Amniotic stem cell (primary cell): Measurements from ENCODE around the gene ANKRD33B.
"Not testable (repeated sequence)": the region's sequence is repeated elsewhere in the genome, so short reads cannot be mapped to it uniquely, and the experiment has no call there.

Source experiments
- DNase-seq: peaks from one replicate; lab custom pipeline; 2025; lab: John Stamatoyannopoulos, UW

Gene ANKRD33B

DNA sequence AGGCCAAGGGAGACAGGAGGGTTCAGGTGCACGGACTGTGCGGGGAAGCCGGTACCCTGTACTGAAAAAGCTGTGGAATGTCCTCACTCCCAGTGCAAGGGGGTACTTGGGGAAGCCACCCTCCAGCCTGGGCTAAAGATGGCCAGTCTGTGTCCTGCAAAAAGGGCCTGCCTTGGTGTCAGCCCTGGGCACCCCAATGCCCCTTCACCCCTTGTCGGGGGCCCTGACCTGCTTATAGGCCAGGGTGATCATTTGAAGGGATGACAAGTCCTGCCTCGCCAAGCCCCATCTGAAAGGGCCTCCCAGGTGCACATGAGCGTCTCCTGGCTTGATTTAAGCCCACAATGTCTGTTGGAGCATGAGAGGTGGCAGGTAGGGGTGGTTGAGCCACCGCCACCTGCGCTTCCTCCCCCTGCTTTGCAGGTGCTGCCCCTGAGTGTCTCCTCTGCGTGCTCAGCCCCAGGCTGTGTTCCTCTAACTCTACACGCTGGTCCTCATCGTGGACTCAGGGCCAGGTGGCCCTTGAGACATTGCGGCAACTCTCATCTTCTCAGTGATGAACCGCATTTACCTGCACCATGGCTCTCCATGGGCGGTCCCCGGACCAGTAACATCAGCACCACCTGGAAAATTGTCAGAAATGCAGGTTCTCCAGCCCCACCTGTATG, 97.0 kb downstream of the ANKRD33B start:
- DNase-seq = no peak

DNA sequence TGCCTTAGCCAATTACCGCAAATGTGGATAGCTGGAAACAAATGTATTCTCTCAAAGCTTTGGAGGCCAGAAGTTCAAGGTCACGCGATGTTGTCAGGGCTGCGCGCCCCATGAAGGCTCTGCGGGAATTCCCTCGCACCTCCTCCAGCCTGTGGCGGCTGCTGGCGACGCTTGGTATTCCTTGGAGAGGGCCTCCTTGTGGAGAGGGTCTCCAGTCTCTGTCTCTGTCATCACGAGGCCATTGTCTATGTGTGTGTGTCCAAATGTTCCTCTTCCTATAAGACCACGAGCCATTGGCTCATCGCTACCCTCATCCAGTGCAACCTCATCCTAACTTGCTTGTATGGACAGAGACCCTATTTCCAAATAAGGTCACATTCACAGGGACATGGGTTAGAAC, 97.5 kb downstream of the ANKRD33B start:
- no peak for DNase-seq

DNA sequence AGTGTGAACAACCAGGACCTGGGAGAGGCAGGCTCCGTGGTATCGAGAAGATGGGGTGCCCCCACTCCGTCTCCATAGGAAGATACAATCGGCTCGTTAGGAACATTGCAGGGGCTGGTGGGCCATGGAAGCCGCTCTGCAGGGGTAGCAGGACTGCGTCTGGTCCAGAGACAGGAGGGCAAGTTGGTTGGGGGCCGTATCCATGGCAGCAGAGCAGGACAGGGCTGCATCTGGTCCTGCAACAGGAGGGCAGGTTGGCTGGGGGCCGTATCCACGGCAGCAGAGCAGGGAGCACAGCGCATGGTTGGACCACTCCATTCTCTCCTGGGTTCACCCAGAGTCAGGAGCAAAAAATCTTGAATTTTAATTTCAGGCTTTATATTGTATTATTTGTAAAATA, 98.2 kb downstream of the ANKRD33B start:
- DNase-seq = no peak

DNA sequence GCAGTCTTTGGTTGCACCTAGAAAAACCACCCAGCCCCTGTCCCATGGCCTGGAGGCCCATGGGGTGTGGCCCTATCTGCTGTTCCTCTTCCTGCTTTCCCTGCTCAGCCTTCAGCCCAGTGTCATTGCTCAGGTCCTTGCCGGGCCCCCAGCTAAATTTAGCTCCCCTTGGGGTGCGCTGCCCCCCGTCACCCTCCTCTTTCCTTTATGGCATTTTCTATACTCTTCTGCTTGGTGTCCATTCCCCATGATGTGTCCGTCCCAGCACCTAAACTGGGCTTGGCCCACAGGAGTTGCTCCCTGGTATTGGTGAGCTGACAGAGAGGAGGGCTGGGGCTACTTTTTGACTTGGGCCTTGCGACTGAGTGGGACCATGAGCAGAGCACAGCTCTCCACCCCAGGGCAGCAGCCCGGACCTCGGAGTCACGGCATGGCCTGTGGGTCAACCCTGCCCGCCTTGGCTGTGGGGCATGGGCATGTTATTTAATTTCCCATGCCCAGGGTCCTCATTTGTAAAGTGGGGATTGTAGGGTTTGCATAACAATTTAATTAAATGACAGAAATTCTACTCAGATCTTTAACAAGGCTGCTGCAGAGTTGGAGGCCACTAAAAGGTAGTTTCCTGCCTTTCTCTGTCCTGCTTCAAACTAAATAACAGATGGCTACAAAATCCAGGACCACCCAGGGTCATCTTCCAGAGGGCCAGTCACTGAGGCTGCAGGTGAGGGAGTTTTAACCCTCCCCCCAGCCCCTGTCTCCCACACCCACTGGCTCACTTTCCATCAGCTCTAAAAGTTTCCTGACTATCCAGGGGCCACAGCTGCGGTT, 99.0 kb downstream of the ANKRD33B start:
- no peak for DNase-seq

DNA sequence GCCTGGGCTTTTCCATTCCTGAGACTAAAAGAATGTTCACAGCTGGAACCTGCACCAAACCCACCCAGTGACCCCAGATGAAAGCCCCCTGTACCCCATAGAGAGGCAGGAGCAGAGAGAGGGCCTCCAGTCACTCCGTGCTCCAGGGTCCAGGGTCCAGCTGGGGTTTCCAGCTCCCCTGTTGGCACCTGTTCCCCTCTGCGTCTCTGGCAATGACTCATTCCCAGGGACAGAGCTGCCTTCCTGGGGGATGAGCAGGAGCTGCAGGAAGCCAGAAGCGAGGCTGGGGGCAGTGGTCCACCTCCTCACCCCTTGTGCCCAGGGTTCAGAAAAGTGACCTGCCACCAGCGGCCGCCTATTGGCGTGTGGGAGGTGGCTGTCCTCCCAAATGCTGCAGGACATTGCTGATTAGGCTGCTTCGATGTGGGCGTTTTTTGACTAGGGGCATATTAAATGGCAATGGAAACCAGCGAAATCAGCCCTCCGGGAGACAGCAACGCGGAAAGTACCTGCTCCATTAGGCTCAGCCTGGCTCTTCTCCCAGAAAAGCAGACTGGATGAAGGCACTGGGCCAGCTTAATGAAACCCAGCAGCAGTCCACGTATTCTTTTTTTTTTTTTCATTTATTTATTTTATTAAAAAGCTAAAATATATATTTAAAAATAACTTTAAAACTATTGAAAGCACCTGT, 99.8 kb downstream of the ANKRD33B start:
- no peak for DNase-seq

DNA sequence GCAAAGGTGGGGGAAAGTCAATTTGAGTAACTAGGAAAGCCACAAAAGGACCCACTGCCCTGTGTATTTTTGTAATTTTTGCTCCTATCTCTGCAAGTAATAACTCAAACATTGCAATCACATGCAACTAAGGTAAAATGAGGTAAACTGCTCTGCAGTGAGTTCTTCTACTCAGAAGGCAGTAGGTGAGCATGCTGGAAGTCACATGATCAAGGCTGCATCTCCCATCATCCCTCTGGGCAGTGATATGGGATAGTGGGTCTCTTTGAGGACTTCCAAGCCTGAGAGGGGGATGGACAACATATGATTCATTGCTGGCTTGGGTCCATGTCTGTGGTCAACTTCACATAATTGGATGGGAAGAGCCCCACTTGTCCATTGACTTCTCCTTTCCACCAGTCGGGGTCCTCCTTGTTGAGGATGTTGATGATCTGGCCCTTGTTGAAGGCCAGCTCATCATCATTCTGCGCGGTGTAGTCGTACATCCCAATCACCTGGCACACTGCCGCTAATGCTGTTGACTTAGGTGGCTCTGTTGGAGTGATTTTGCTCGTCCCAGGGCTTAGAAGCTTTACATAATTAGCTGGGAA, 100.4 kb downstream of the ANKRD33B start:
- DNase-seq = not testable (repeated sequence)

DNA sequence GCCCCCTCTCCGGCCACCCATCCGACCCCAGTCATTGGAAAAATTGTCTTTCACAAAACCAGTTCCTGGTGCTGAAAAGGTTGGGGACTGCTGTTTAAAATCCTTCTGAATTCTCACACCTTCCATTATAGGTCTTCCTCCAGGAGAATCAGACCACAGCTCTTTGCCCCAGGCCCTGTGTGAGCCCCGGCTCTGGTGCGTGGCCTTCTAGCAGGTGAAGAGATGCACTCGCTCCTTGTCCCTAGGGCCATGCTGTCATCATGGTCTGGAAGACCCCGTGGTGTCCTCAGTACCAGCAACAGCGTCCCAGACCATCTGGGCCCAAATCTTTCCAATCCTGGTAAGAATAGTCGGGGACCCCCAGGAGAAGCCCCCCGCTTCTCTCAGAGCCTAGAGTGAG, 101.9 kb downstream of the ANKRD33B start:
- no peak for DNase-seq

DNA sequence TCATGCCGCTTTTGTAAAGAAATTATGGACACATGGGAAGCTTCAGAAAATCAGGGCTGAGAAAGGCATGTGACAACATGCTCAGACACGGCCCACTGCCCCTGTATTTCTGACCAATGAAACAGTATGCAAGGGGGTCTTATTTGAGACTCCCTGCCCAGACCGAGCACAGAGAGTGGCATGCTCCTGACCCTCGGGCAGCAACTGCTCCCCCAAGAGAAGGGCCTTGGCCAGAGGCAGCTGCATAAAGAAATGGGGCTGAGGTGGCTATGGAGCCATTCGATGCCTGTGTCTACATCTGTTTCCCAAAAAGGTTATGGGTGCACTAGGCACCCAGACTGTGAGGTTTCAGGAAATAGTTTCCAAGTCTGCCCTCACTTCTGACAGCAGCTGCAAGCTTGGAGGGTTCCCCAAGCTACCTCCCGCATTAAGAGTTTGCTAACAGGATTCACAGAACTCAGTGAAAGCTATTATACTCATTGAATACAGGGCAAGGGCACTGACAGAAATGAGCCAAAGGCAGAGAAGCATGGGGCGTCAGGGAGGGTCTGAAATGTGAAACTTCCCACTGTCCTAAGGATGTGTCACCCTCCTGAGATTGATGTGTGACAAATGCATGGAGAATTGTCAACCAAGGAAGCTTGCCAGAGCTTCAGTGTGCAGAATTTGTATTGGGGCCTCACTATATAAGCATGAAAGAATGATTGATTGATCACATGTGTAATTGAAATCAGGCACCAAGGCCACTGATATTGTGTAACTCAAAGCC, 102.8 kb downstream of the ANKRD33B start:
- DNase-seq = no peak

DNA sequence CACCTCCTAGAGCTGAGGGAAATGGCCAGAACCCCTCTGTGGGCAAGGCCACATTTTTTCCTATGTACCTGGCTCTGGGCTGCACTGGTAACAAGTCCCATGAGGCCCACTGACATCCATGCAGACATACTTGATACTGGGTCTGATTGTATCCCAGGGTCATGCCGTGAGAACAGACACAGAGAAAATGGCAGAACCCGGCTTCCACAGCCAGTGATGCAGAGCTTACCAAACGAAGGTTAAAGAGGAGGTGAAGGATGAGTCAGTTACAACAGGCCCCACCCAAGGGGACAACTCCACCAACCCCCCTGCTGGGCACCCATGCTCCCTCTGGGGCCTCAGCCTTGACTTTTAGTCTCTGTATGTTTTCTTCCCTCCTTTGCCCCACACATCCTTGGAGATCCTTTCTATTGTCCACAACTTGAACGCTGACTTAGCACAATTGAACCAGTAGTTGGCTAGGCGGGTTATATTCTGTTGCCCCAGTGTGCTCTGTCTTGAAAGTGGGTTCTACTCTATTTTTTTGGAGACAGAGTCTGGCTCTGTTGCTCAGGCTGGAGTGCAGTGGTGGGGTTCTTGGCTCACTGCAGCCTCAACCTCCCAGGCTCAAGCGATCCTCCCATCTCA, 103.7 kb downstream of the ANKRD33B start:
- no peak for DNase-seq

DNA sequence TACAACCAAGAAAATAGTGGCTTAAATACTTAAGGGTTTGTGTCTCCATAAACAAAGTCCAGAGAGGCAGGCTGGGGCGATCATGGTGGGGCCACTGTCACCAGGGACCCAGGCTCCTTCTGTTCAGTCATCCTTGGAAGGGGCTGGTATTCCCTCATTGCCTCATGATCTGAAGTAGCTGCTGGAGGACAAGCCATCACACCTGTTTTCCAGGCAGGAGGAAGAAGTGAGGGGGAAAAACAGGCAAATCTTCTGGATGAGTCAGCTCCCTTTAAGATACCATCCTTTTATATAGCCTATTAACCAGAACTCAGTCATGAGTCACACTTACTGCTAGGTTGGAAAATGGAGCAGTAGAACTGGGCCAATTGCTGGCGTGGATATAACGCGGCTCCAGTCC, 104.8 kb downstream of the ANKRD33B start:
- no peak for DNase-seq

DNA sequence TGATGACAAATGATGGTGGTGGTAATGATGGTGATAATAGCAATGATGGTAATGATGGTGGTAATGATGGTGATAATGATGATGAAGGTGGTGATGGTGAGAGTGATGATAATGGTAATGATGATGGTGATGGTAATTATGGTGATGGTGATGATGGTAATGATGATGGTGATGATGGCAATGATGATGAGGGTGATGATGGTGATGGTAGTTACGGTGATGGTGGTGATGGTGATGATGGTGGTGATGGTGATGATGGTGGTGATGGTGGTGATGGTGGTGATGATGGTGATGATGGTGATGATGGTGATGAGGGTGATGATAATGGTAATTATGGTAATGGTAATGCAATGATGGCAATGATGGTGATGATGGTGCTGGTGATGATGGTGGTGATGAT, 106.1 kb downstream of the ANKRD33B start:
- DNase-seq = no peak

DNA sequence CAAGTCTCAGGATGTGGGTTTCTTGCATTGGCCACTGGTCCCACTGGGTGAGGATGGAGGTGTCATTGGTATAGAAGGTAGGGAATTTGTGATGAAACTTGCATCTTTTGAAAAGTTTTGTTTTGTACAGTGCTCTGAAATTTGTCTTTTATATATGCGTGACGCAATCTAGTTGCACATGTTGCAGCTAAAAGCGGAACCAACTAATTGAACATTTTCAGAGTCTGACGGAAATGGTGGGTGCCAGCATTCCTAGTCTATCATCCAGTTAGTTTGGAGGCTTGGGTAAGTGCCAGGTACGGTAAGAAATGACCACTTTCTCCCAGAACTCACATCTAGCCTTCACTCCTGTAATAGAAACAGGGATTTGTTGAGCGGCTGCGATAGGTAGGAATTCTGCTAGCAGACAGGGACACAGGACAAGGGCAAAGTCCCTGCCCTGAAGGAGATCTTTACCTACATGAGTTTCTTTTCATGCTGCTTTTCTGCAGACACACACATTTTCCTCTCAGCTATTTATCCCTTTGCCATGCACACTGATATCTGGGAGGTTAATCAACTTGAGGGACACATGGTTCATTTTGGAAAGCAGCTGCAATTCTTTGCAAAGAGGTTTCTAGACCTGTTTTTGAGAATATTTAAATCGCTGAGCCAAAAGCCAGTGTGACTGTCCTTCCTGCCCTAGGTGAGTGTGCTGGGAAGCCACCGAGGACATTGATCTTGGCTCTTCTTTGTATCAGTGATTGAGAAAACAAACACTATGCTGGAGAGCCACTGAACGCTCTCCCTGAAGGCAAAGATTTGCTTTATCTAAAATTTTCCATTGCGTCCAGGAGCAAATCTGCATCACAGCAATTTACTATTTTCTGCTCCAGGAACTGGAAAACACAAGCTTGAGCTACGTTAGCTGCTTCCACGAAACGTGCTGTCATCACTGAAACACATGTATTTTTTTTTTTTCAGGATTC, 107.5 kb downstream of the ANKRD33B start:
- no peak for DNase-seq

DNA sequence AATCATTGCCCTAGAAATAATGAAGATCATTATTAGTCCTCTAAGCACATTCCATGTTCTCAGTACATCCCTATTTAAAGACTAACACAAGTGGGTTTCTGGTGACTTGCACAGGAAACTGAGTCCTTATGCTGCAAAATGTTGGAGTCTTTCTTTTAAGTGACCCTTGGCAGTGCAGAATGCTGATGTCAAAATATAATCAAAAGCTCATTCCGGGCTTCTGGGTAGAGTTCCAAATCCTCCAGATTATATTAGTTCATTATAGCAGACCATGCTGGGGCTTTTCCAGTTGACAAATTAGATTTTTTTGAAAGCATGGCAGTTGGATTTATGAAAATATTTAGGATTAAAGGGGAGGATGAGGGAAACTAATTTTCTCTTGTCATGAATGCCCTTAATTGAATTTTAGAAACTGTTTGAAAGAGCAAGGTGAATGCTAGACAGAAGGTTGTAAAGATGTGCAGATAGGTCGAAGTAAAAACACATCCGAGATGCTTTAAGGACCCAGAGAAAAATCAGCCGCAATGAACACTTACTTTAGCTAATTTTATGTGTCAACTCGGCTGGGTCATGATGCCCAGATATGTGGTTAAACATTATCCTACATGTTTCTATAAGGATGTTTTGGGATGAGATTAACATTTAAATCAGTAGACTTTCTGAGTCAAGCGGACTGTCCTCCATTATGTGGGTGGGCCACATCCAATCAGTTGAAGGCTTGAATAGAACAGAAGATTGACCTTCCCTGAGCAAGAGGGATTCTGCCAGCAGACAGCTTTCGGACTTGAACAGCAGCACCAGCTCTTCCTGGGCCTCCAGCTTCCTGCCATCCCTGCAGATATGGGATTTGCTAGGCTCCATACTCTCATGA, 108.5 kb downstream of the ANKRD33B start:
- DNase-seq = no peak

DNA sequence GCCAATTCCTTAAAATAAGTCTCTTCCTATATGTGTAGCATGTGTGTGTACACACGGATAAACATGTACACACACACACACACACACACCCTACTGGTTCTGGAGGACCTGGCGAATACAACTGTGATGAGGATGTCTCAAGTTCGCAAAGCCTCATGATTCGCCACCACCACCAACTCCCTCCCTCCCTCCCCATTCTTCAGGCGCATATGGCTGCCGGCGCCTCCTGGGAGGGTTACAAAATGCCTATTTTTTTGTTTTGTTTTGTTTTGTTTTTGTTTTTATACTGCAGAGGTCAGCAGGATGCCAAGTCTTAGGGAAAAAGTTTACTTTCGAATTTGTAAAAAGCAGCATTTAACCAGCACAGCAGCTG, 109.1 kb downstream of the ANKRD33B start:
- no peak for DNase-seq

DNA sequence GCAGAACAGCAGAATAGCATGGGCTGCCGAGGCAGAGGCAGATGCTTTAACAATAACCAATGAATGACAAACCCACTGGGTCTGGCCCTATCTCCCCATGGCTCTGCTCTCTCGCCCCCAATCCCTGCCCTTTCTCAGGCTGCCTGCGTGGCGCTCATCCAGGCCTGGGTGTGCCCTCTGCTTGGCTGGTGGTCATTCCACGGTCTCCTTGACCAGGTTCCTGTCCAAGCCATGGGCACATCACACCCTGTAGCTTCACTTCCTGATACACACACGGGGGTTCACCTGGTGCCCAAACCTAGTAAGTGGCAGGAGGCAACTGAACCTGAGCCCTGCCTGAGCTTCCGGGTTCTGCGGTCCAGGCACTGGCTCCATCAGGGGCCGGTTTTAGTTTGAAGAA, 109.5 kb downstream of the ANKRD33B start:
- DNase-seq = no peak

DNA sequence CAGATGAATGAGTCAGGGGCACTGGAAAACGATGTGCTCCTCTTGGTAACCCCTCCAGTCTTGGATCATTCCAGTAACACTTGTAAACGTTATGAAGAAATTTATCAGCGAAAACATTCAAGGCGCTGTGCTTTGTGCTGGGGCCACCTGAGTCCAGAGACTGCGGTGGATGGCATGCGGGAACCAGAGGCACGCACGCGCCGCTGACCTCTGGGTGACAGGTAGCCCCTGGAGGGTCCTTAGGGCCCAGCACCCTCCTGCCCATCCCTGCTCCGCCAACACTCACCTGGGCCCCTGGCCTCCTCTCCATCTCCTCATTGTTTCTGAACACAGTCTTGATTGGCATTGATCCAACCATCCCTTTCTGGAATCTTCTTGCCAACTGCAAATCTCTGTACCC, 110.2 kb downstream of the ANKRD33B start:
- DNase-seq = no peak

DNA sequence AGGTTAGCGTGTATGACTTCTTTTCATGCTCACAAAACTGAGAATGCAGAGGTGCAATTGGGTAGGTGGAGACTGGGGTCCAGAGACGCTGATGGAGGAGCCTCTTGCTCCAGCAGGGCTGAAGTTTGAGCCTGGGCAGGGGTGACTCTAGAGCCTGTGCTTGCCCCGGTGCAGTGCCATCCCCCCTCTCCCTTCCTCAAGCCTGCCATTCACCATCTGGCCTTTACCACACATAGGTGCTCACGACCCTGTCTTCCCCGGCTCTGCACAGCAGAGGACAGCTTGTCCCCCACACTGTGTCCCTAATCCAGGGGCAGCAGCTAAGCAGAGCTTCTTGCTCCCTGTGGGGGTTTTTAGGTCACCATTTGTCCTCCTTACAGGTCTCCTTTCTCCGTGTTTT, 110.7 kb downstream of the ANKRD33B start:
- no peak for DNase-seq

DNA sequence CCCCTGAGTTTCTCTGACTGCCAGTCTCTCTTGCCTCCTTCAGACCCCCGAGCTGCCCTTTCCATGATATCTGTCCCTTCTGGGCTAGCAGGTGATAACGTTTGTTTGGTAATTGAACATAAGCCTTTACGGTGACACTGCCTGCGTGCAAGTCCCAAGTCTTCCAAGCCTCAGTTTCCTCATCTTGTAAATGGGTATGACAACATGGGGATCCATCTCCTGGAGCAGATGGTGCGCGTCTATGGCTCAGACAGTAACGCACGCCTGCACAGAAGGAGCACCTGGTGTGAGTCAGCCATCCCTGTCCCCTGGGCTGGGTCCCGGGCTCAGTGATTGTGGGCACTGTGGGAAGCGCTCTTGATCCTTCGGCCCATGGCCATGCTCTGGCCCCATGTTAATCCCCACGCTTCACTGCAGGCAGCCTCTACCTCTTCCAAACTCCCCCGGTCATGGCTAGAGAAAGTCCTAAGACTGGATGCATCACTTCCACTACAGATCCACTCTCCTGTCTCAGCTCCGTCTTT, 111.4 kb downstream of the ANKRD33B start:
- DNase-seq = no peak

DNA sequence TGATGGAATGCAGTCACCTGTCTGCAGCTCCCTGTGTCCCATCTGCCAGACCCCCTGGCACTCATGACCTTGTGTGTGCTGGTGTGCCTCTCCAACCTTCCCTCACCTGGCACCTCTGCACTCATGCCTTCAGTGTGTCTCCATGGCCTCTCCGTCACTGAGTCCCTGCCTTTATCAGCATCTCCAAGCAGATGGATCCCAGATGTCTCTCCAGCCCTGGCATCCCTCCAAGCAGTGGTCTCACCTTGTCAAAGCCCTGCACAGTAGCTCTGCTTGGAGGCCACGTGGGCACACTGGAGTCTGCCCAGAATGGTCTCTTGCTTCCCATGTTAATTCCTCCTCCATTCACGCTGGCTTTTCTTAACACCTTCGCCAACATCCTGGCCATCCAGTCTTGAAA, 112.4 kb downstream of the ANKRD33B start:
- no peak for DNase-seq
